Activated CD8-positive, alpha-beta memory T cell treated with anti-CD3 and anti-CD28 coated beads, Interleukin-2, amount 10 ng/mL, durations not matched to agents 7 days and 5 days (primary cell): ENCODE measurements around the gene RNU1-3. TPM values are rescaled to one million over a fixed set of nuclear protein-coding genes. Genes with fewer than 3 reads are reported as not detected.
"Not testable (repeated sequence)": the region's sequence is repeated elsewhere in the genome, so short reads cannot be mapped to it uniquely, and the experiment has no call there.

Source experiments
- ATAC-seq: fragments of 150-1000 bp; cut with Tn5 transposase; one replicate; pipeline ENCODE4 v1.10.0; 2021; ENCODE audit warnings: moderate library complexity
- CTCF ChIA-PET: fragments of 350-600 bp; sonication (Branson Sonifier 250); formaldehyde crosslinking; loops from one replicate; lab custom pipeline; 2021; ENCODE audit warnings: antibody characterized with exemption; lab: Charles Lee
- DNase-seq: peaks from one replicate; pipeline ENCODE4 v3.0.0-alpha.2; 2020
- H3K27ac Mint-ChIP-seq: one replicate; pipeline ENCODE4 v1.8.0; 2021; ENCODE audit warnings: mild to moderate bottlenecking, mixed read lengths
- H3K27me3 Mint-ChIP-seq: one replicate; pipeline ENCODE4 v1.8.0; 2021; ENCODE audit warnings: mixed read lengths
- H3K36me3 Mint-ChIP-seq: one replicate; pipeline ENCODE4 v1.8.0; 2021; ENCODE audit warnings: mild to moderate bottlenecking, mixed read lengths
- H3K4me1 Mint-ChIP-seq: one replicate; pipeline ENCODE4 v1.8.0; 2021; ENCODE audit warnings: mixed read lengths
- H3K4me3 Mint-ChIP-seq: one replicate; pipeline ENCODE4 v1.8.0; 2021; ENCODE audit warnings: mild to moderate bottlenecking, moderate library complexity, mixed read lengths
- H3K9me3 Mint-ChIP-seq: one replicate; pipeline ENCODE4 v1.8.0; 2022; ENCODE audit warnings: low read depth, mixed read lengths
- total RNA-seq, 2 experiments: library from RNA; stranded (reverse); gene quantifications; one replicate each; pipeline ENCODE4 v1.2.3, GENCODE V29; 2021

RNU1-3 gene
- total RNA-seq = 1,000 to 10,000 TPM in 1 of 2 experiments, 100 to 1,000 TPM in 1; 922 to 3,744 TPM

- ATAC-seq = peak; percentile 97
- H3K27me3 Mint-ChIP-seq, DNase-seq, H3K9me3 Mint-ChIP-seq, H3K4me1 Mint-ChIP-seq, H3K27ac Mint-ChIP-seq, H3K4me3 Mint-ChIP-seq, H3K36me3 Mint-ChIP-seq, CTCF ChIA-PET: not testable (repeated sequence)
Observed at GRCh38 chr1:16666502-16667413, at the start of gene RNU1-3. Gene RNU1-3, minus strand, starts transcription at chr1:16666948.

DNA sequence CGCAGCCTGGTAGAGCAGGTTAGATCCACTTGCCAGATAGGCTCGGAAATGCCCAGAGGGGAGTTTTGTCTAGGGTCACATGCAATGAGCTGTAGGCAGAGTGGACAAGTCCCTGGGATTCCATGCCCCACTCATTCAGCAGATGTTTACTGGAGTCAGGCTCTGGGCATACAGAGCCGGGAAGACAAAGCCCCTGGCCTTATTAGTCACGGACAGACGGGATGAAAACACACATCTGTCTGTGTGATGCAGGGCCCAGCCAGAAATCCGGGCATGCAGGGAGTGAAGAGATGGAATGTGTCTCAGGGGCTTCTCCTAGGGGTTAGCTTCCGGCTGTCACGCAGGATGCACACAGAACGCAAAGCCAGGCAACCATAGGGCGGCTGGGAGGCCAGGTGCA lies 46.7 kb upstream of the RNU1-3 start:
- not testable (repeated sequence) for H3K36me3 Mint-ChIP-seq, ATAC-seq, H3K27ac Mint-ChIP-seq, H3K4me1 Mint-ChIP-seq, DNase-seq, H3K4me3 Mint-ChIP-seq, H3K9me3 Mint-ChIP-seq
- CTCF ChIA-PET = interaction anchor here (0.9 to 1.2 kb wide), 2 partner anchors 13 to 92 kb away, joined by 3 to 4 read pairs; no protein-coding TSS in a partner anchor
- peaks cover 26% of the 10 kb centered on the region for H3K27me3 Mint-ChIP-seq

- not testable (repeated sequence) for ATAC-seq, H3K4me1 Mint-ChIP-seq, H3K9me3 Mint-ChIP-seq, H3K36me3 Mint-ChIP-seq, DNase-seq, H3K4me3 Mint-ChIP-seq, H3K27ac Mint-ChIP-seq
- H3K27me3 Mint-ChIP-seq = peaks cover 25% of the 10 kb centered on the region
- CTCF ChIA-PET = interaction anchor here (0.6 to 1.2 kb wide), 3 partner anchors 13 to 283 kb away, joined by 3 to 4 read pairs (median 3); no protein-coding TSS in a partner anchor
Observed at GRCh38 chr1:16712984-16713383, 46.2 kb upstream of the RNU1-3 start.

- H3K27me3 Mint-ChIP-seq = peaks cover 21% of the 10 kb centered on the region
- H3K4me3 Mint-ChIP-seq, DNase-seq, H3K27ac Mint-ChIP-seq, ATAC-seq, H3K36me3 Mint-ChIP-seq, H3K4me1 Mint-ChIP-seq, H3K9me3 Mint-ChIP-seq: not testable (repeated sequence)
- CTCF ChIA-PET = interaction anchor here (0.6 to 1.2 kb wide), 2 partner anchors 14 to 284 kb away, joined by 3 to 4 read pairs; no protein-coding TSS in a partner anchor
Observed at GRCh38 chr1:16712582-16712981, 45.8 kb upstream of the RNU1-3 start.

- DNase-seq, H3K4me3 Mint-ChIP-seq, H3K9me3 Mint-ChIP-seq, H3K27ac Mint-ChIP-seq, H3K4me1 Mint-ChIP-seq, ATAC-seq, H3K36me3 Mint-ChIP-seq, CTCF ChIA-PET: not testable (repeated sequence)
- peaks cover 16% of the 10 kb centered on the region for H3K27me3 Mint-ChIP-seq
Observed at GRCh38 chr1:16712131-16712530, 45.4 kb upstream of the RNU1-3 start.

DNA sequence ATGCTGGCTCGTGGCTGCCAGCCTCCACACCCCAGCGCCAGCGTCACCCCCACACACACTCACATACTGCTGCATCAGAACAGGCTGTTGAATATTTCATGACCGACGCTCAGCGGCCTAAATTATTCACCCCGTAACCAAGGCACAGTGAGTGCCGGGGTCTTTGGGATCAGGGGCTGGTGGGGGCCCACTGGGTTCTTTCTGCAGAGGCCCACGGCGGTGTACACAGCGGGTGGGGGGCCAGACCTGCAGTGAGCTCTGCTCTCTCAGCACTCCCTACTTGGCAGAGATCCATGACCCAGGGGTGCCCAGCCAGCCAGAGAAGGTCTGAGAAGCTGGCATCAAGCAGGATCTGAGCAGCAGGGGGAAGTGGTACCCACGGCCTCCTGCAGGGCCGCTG lies 43.9 kb upstream of the RNU1-3 start:
- H3K27ac Mint-ChIP-seq, DNase-seq, H3K36me3 Mint-ChIP-seq, H3K9me3 Mint-ChIP-seq, H3K27me3 Mint-ChIP-seq, H3K4me3 Mint-ChIP-seq, H3K4me1 Mint-ChIP-seq, ATAC-seq: not testable (repeated sequence)
- CTCF ChIA-PET = interaction anchor here (0.5 to 5.3 kb wide), 7 partner anchors 8 to 204 kb away, joined by 3 to 45 read pairs (median 4); no protein-coding TSS in a partner anchor

DNA sequence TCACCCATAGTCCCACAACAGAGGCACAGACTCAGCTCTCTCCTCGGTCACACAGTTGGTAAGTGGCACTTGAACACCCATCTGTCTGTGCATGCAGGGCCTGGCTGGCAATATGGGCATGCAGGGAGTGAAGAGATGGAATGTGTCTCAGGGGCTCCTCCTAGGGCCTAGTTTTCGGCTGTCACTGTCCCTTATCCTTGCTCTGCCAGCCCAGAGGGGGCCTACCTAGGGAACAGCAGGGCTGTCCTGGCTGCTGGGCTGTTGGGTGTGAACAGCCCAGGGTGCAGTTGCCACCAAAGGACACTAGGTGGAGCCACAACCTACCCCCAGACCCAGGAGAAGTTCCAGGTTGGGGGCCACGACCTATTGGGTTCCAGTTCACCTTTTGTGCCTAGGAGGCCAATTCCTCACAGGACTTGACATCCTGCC lies 42.9 kb upstream of the RNU1-3 start:
- H3K36me3 Mint-ChIP-seq, H3K27me3 Mint-ChIP-seq, DNase-seq, H3K4me1 Mint-ChIP-seq, H3K27ac Mint-ChIP-seq, H3K9me3 Mint-ChIP-seq, H3K4me3 Mint-ChIP-seq: not testable (repeated sequence)
- ATAC-seq = peak; percentile 78
- CTCF ChIA-PET = interaction anchor here (0.7 to 5.3 kb wide), 15 partner anchors 7 to 194 kb away, joined by 3 to 45 read pairs (median 5); no protein-coding TSS in a partner anchor

- not testable (repeated sequence) for H3K9me3 Mint-ChIP-seq
Observed at GRCh38 chr1:16708704-16709103, 42.0 kb upstream of the RNU1-3 start.

DNA sequence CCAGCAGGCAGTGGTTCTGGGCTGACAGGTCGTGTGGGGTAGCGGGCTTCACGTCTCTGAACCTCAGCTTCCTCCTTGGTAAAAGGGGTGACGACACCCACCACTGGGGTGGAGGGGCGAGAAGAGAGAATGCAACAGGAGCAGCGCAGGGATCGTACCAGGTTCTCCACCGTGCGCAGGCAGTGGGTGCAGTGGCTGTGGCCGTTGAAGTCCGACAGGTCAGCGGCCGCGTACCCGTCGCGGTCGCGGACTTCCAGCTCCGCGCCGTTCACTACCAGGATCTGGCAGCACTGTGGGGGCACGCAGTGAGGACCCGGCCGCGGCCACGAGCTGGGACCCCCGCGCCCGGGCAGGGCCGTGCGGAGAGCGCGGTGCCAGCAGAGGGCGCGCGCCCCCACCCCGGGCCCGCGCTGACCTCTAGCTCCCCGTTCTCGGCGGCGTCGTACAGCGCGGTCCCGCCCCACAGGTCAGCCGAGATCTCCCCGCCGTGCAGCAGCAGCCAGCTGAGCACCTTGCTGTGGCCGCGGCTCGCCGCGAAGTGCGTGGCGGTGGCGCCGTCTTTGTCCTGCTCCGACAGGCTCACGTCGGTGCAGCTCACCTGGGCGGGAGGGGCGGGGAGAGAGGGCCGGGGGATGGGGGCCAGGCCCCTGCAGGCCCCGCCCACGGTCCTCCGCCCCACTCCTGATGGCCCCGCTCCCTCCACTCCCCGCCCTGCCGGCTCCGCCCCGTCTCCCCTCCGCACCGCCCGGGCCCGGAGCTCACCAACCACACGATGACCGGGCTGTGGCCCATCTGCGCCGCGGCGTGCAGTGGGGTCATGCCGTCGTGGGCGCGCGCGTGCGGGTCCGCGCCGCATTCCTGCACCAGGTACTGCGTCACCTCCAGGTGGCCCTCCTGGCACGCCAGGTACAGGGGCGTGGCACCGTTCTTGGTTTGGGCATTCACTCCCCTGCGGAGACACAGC lies 40.7 kb upstream of the RNU1-3 start:
- not testable (repeated sequence) for H3K9me3 Mint-ChIP-seq, H3K27ac Mint-ChIP-seq, ATAC-seq, H3K27me3 Mint-ChIP-seq, H3K36me3 Mint-ChIP-seq, H3K4me3 Mint-ChIP-seq, DNase-seq, H3K4me1 Mint-ChIP-seq
- CTCF ChIA-PET = interaction anchor here (1.0 to 5.3 kb wide), 13 partner anchors 9 to 94 kb away, joined by 3 to 45 read pairs (median 5); partner anchors contain the start of gene NBPF1

More at GRCh38 chr1:16708704-16709103, 42.0 kb upstream of the RNU1-3 start:
- DNase-seq, H3K36me3 Mint-ChIP-seq, H3K4me3 Mint-ChIP-seq, H3K4me1 Mint-ChIP-seq, H3K27me3 Mint-ChIP-seq, H3K27ac Mint-ChIP-seq, ATAC-seq: not testable (repeated sequence)
- CTCF ChIA-PET = interaction anchor here (0.6 to 5.3 kb wide), 17 partner anchors 8 to 463 kb away, joined by 3 to 45 read pairs (median 5); no protein-coding TSS in a partner anchor

GRCh38 chr1:16706302-16706701 lies 39.6 kb upstream of the RNU1-3 start:
- H3K36me3 Mint-ChIP-seq, H3K27me3 Mint-ChIP-seq, ATAC-seq, H3K9me3 Mint-ChIP-seq, H3K27ac Mint-ChIP-seq, H3K4me3 Mint-ChIP-seq, H3K4me1 Mint-ChIP-seq, DNase-seq: not testable (repeated sequence)
- CTCF ChIA-PET = interaction anchor here (1.0 to 5.3 kb wide), 10 partner anchors 8 to 104 kb away, joined by 3 to 45 read pairs (median 4); no protein-coding TSS in a partner anchor

DNA sequence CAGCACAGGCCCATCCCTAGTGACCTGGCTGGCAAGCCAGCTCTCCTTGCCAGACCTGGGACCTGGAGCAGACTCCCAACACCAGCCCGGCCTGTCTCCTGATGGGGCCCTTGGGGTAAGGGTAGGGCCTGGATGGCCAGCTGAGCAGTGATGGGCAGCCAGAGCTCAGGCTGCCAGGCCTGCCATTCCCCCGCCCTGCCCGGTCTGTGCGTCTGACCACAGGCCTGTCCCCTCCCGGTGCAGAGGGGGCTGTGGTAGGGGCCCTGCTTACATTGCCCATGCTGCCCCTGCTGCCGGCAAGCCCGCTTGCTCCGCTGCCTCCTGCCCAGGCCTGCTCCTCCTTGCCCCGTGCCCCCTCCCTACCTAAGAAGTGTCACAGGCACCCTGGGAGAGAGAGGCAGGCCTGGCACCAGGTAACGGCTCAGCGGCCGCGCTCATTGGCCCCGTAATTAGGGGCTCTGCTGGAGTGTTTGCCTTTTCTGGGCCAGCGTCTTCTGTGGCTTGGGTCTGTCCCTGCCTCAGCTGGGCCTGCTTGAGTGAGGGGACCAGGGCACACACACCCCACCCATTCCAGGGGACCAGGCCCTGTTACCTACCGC lies 37.9 kb upstream of the RNU1-3 start:
- not testable (repeated sequence) for H3K36me3 Mint-ChIP-seq, H3K4me1 Mint-ChIP-seq, H3K4me3 Mint-ChIP-seq, ATAC-seq, DNase-seq, H3K9me3 Mint-ChIP-seq, H3K27me3 Mint-ChIP-seq, H3K27ac Mint-ChIP-seq
- CTCF ChIA-PET = interaction anchor here (0.6 to 2.3 kb wide), 6 partner anchors 11 to 754 kb away, joined by 3 to 7 read pairs (median 4); no protein-coding TSS in a partner anchor

- H3K27ac Mint-ChIP-seq, ATAC-seq, H3K4me3 Mint-ChIP-seq, H3K9me3 Mint-ChIP-seq, H3K36me3 Mint-ChIP-seq, DNase-seq, H3K4me1 Mint-ChIP-seq, H3K27me3 Mint-ChIP-seq: not testable (repeated sequence)
- CTCF ChIA-PET = interaction anchor here (1.0 to 1.9 kb wide), 3 partner anchors 10 to 183 kb away, joined by 3 to 7 read pairs (median 4); no protein-coding TSS in a partner anchor
Observed at GRCh38 chr1:16704076-16704475, 37.3 kb upstream of the RNU1-3 start.
